ENCODE data around the gene RAB40A.
A peak's percentile ranks its signal among the peaks of the same experiment; 100 is the strongest.
"Not testable (repeated sequence)": the region's sequence is repeated elsewhere in the genome, so short reads cannot be mapped to it uniquely, and the experiment has no call there.

Gene RAB40A

GRCh38 chrX:103498786-103499185 is 20.5 kb downstream of the RAB40A start:
- no peaks in the 10 kb centered on the region for H3K27me3 ChIP-seq (ENCODE audit: low read length)
- no peak overlapping the region for H3K27ac ChIP-seq (ENCODE audit: low read depth, low read length)
- H2AFZ ChIP-seq (ENCODE audit: low read depth, low read length, severe bottlenecking) = no peak overlapping the region
- no peak overlapping the region for H3K4me3 ChIP-seq (ENCODE audit: insufficient read depth, low read length, poor library complexity, severe bottlenecking)
- no peaks in the 10 kb centered on the region for H3K79me2 ChIP-seq (ENCODE audit: insufficient read depth, low read length)
- no peaks in the 10 kb centered on the region for H3K36me3 ChIP-seq (ENCODE audit: low read length)
- H3K9me3 ChIP-seq (ENCODE audit: insufficient read depth, low read length) = no peaks in the 10 kb centered on the region
- H3F3A ChIP-seq (ENCODE audit: insufficient read depth) = no peaks in the 10 kb centered on the region
- TF ChIP-seq CTCF (IDR thresholded peaks at IDR 0.05; ENCODE audit: insufficient read depth, low read length, poor library complexity, severe bottlenecking) (no peak), EZH2phosphoT487 (conservative IDR thresholded peaks at IDR 0.05; ENCODE audit: low read length) (no peak)
- H3K9ac ChIP-seq (ENCODE audit: low read length) = no peak overlapping the region
- H3K9me2 ChIP-seq (replicated peaks; ENCODE audit: insufficient read depth, low read length) = no peaks in the 10 kb centered on the region
- no peaks in the 10 kb centered on the region for H4K20me1 ChIP-seq (ENCODE audit: low read depth, low read length)
- H3K4me2 ChIP-seq (ENCODE audit: low read depth, low read length, poor library complexity, severe bottlenecking) = no peak overlapping the region

- Histone ChIP-seq H3K9ac (ENCODE audit: low read length) (no peak overlapping the region), H3K36me3 (ENCODE audit: low read length) (no peaks in the 10 kb centered on the region), H3K4me3 (ENCODE audit: insufficient read depth, low read length, poor library complexity, severe bottlenecking) (no peak overlapping the region), H3F3A (ENCODE audit: insufficient read depth) (no peaks in the 10 kb centered on the region), H4K20me1 (ENCODE audit: low read depth, low read length) (no peaks in the 10 kb centered on the region), H3K79me2 (ENCODE audit: insufficient read depth, low read length) (no peaks in the 10 kb centered on the region), H3K27me3 (ENCODE audit: low read length) (no peaks in the 10 kb centered on the region), H3K4me2 (ENCODE audit: low read depth, low read length, poor library complexity, severe bottlenecking) (no peak overlapping the region), H3K9me3 (ENCODE audit: insufficient read depth, low read length) (no peaks in the 10 kb centered on the region), H3K9me2 (replicated peaks; ENCODE audit: insufficient read depth, low read length) (no peaks in the 10 kb centered on the region), H3K27ac (ENCODE audit: low read depth, low read length) (no peak overlapping the region), H2AFZ (ENCODE audit: low read depth, low read length, severe bottlenecking) (no peak overlapping the region)
- TF ChIP-seq CTCF (IDR thresholded peaks at IDR 0.05; ENCODE audit: insufficient read depth, low read length, poor library complexity, severe bottlenecking) (no peak), EZH2phosphoT487 (conservative IDR thresholded peaks at IDR 0.05; ENCODE audit: low read length) (no peak)
Observed at GRCh38 chrX:103495786-103496185, 23.5 kb downstream of the RAB40A start.

GRCh38 chrX:103493578-103493977 is 25.7 kb downstream of the RAB40A start:
- H3K9ac ChIP-seq (ENCODE audit: low read length); H3F3A ChIP-seq (ENCODE audit: insufficient read depth); H2AFZ ChIP-seq (ENCODE audit: low read depth, low read length, severe bottlenecking); H3K27ac ChIP-seq (ENCODE audit: low read depth, low read length); H3K4me2 ChIP-seq (ENCODE audit: low read depth, low read length, poor library complexity, severe bottlenecking); H3K36me3 ChIP-seq (ENCODE audit: low read length); H3K9me2 ChIP-seq (replicated peaks; ENCODE audit: insufficient read depth, low read length); H3K9me3 ChIP-seq (ENCODE audit: insufficient read depth, low read length); H3K79me2 ChIP-seq (ENCODE audit: insufficient read depth, low read length); H3K4me3 ChIP-seq (ENCODE audit: insufficient read depth, low read length, poor library complexity, severe bottlenecking); H3K27me3 ChIP-seq (ENCODE audit: low read length); H4K20me1 ChIP-seq (ENCODE audit: low read depth, low read length): not testable (repeated sequence)

GRCh38 chrX:103489733-103490132 is 29.6 kb downstream of the RAB40A start:
- peak; percentile 27 for TF ChIP-seq CTCF (IDR thresholded peaks at IDR 0.05; ENCODE audit: insufficient read depth, low read length, poor library complexity, severe bottlenecking)
- not testable (repeated sequence) for H2AFZ ChIP-seq (ENCODE audit: low read depth, low read length, severe bottlenecking); H3K9me3 ChIP-seq (ENCODE audit: insufficient read depth, low read length); H4K20me1 ChIP-seq (ENCODE audit: low read depth, low read length); H3K79me2 ChIP-seq (ENCODE audit: insufficient read depth, low read length); H3K4me3 ChIP-seq (ENCODE audit: insufficient read depth, low read length, poor library complexity, severe bottlenecking); H3K27me3 ChIP-seq (ENCODE audit: low read length); H3K27ac ChIP-seq (ENCODE audit: low read depth, low read length); H3F3A ChIP-seq (ENCODE audit: insufficient read depth); H3K9ac ChIP-seq (ENCODE audit: low read length); H3K4me2 ChIP-seq (ENCODE audit: low read depth, low read length, poor library complexity, severe bottlenecking); H3K36me3 ChIP-seq (ENCODE audit: low read length); H3K9me2 ChIP-seq (replicated peaks; ENCODE audit: insufficient read depth, low read length)
